CD1c-positive myeloid dendritic cell (primary cell): ENCODE measurements around the gene SHROOM1.
A peak's percentile ranks its signal among the peaks of the same experiment; 100 is the strongest.

ENCODE experiments used
- DNase-seq: peaks from one replicate; pipeline ENCODE4 v3.0.0-alpha.2; 2016; ENCODE audit errors: extremely low spot score

The SHROOM1 gene

DNA sequence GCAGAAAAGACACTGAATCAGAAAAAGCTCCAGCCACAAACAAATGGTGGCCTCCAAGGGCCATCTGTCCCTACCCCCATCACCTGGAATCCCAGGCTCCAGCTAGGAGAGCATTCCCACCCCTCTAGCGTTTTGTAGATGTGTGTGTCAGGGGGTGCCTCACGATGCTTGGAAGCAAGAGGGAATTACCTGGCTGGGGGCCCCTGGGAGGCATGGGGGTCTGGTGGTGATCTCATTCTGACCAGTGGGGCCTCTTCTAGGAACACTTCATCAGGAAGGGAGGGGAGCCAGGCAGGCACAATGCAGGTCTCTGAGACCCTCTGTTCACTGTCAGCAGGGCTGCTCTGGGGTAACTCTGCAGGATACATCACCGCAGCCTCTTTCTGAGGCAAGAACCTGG is 6.0 kb downstream of the SHROOM1 start:
- no peak for DNase-seq

DNA sequence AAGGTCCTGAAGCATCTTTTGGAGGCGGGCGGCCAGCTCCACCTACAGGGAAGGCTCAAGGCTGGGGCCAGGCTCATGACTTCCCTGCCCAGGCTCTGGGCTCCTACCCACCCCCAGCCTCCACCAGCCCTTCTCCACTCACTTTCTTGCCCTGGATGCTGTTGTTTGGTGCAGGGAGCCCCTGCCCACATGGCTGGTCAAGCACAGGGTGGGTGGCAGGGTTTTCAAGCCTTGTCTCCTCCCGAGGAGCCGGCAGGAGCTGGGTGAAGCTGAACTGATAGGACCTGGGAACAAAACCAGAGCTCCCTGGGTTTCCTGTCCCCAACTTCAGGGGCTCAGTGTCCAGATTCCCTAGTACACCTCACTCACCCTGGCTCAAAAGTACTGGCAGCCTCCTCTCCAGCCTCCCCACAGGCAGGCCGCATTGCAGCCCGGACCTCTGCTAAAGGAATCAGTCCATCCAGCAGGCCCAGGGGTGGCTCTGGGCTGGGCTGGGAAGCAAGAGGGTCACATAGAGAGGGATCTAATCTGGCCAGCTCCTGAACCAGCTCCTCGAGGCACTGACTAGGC is 6.9 kb downstream of the SHROOM1 start:
- no peak for DNase-seq

DNA sequence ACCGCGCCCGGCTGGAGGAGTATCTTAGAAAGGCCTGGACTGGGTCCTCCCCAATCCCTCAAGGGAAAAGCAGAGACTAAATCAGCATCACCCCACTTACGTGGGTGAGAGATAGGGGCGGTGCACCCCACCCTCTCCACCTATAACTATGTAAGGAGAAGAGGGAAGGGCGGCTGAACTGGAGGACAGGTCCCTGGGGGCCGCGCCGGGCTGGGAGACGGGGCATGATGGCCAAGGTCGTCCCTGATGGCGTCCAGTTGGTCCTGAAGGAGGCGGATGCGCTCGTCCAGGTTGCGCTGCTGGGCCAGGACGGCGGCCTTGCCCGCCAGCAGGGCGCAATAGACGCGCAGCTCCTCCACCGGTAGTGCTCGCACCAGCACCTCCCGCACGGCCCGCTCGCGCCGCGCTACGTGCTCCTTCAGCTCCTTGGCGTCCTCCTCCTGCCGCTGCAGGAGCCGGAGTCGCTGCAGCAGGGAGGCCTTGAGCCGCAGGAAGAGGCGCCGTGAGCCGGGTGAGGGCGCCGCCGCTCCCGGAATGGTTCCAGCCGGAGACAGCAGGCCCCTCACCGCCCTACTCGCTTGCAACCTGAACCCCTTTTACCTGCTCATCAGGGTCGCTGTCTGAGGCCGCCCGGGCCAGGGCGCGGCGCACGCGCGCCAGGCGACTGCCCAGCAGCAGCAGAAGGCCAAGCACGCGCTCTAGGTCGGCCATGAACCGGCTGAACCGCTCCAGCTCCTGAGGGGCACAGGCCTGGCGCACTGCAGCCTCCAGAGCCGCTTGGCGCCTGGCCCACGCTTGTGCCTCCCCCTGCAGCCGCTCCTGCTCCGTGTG is 7.6 kb downstream of the SHROOM1 start:
- DNase-seq, result no peak

DNA sequence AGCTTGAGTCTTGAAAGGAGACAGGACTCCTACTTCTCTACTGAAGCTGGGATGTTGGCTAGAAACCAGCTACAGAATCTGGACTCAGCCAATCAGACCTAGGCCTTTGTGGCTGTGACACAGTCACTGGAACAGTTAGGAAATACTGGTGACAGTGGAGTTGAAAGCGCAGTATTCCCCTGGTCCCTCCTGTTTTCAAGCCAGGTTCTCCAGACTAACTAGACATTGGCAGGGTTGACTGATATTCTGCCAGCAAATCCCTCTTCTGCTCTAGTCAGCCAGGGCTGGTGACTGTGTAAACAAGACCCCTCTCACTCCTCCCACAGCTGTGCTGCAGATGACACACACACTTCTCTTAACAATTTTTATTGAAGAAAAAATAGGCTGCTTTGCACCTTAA is 8.7 kb downstream of the SHROOM1 start:
- no peak for DNase-seq

DNA sequence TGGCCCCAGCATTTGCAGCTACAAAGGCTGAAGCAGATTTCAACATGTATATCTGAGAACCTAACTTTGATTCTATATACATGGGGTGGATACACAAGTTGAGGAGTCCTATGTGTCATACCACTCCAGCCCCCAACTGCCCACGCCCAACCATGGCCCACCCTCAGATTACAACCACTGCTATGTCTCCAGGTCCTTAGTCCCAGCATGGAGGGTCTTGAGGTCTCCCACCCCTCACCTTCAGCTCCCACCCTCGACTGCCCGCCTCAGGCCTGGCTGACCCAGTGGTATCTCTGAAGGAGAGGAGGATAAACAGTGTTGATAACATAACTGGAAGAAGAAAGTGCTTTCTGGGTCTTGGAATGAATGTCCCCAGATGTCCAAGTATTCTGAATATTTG is 9.1 kb downstream of the SHROOM1 start:
- no peak for DNase-seq

DNA sequence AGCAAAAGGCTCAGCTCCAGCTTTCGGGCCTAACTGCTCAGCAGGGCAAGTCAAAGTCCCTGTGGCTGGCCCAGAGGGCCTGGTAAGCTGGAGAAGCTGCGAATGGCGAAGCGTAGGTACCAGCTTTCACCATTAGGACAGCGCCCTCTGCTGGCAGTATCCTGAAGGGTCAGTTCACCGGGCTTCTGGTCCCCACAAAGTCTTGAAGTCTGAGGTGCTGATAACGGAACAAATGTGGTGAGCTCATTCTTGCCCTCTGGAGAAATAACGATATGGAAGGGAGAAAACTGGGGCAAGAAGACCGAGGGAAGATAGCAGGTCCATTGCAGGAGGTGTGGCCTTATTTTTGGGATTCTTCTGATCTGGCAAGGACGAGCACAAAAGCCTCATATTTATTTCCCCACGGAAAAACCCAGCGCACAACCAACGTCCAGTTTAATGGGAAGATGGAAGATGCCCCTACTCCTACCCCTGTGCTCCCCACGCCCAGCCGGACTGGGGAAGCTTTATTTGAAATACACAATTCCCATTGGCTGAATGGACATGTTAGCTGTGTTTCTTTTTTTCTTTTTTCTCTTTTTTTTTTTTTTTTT is 10.2 kb downstream of the SHROOM1 start:
- DNase-seq, result peak; percentile 93

DNA sequence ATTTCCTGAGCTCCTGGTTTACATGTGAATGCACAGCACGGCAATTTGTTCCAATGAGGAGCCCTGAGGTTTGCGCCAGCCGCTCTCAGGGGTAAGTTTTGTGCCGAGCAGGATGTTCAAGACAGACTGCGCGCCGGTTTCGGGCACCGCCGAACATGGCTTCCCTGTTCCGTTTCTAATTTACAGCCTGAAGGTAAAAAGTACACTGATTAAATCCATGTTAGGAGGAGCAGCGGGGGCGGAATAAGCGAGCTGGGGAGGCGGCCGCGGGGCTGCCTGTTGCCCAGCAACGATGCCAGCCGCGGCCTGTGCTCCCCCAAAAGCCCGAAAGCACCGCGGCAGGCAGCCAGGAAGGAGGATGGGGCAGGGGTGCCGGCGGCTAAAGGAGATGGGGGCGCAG is 11.0 kb downstream of the SHROOM1 start:
- DNase-seq, result no peak

DNA sequence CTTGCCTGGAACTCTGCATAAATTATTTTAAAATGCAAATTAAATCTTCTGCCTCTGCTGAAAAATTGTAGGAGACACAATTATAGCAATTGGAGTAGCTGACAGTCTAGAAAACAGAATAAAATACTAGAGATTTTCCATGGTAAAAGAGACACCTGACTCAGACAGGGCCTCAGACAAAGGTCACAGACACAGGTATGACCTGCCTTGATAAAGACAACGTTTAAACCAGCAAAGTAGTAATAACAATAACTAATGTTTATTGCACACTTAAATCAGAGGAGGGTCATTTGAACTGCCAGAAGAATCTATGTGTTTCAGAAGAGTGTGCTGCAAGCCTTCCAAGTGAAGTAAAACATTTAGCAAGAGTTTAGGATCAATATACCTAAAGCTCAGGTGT is 13.4 kb downstream of the SHROOM1 start:
- no peak for DNase-seq

DNA sequence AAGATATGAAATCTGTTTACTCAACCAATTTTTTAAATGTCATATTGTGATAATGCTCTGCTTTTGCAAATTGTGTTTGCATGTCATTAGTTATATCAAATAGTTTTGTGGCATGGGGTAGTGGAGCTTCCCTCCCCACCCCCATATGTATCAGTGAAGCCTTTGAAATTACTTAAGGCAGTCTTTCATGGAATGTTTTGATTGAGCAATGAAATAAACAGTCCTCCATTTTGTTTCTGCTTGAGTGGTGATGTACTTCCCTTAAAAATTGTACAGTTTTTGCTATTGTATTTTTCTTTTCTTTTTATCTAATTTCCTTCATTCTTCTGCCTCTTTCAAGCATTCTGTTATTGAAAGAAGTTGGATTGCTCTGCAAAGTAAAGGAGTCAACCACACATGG is 13.9 kb downstream of the SHROOM1 start:
- no peak for DNase-seq

DNA sequence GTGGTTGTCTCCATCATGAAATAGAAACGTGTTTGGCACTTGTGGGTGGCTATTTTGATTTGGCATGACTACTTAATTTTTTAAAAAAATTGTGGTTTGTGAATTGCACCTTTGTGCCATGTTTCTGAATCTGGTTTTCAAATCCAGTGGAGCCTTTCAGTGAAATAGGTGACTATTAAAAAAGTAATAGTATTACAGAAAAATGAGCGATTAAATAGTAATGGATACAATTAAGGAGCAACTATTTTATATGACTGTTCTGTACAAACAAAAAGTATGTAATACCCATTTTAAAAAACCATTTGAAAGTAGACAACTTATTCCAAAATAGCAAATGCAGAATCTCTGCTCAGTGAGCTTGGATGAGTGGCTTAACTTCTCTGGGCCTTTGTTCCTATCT is 14.4 kb downstream of the SHROOM1 start:
- DNase-seq, result no peak

DNA sequence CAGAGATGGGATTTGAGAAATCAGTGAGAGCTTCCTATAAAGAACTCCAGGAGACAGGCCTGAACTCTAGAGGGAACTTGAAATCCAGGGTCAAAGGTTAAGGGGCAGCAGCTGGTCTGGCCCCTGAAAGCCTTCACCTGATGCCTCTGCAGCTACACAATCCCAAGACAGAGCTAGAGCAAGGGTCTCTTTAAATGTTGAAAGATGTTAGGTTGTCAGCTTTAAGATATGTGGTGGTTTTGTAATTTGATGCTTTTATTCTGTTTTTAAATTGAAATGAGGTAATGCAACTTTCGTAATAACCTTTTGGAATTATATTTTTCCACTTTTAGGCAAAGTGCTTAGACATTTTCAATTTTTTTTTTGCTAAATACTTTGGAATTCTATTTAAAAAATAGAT is 15.0 kb downstream of the SHROOM1 start:
- DNase-seq, result no peak

DNA sequence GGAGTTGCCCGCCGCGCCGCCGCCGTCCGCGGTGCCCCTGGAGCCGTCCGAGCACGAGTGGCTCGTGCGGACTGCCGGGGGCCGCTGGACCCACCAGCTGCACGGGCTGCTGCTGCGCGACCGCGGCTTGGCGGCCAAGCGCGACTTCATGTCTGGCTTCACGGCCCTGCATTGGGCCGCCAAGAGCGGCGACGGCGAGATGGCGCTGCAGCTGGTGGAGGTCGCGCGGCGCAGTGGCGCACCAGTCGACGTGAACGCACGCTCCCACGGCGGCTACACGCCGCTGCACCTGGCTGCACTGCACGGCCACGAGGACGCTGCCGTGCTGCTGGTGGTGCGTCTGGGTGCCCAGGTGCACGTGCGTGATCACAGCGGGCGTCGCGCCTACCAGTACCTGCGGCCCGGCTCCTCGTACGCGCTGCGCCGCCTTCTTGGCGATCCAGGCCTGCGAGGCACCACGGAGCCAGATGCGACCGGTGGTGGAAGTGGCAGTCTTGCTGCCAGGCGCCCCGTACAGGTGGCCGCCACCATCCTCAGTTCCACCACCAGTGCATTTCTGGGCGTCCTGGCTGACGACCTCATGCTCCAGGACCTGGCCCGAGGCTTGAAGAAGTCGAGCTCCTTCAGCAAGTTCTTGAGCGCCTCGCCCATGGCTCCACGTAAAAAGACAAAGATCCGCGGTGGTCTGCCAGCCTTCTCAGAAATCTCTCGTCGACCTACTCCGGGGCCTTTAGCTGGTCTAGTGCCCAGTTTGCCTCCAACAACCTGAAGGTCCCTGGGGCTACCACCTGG is 15.7 kb downstream of the SHROOM1 start:
- DNase-seq, result no peak

DNA sequence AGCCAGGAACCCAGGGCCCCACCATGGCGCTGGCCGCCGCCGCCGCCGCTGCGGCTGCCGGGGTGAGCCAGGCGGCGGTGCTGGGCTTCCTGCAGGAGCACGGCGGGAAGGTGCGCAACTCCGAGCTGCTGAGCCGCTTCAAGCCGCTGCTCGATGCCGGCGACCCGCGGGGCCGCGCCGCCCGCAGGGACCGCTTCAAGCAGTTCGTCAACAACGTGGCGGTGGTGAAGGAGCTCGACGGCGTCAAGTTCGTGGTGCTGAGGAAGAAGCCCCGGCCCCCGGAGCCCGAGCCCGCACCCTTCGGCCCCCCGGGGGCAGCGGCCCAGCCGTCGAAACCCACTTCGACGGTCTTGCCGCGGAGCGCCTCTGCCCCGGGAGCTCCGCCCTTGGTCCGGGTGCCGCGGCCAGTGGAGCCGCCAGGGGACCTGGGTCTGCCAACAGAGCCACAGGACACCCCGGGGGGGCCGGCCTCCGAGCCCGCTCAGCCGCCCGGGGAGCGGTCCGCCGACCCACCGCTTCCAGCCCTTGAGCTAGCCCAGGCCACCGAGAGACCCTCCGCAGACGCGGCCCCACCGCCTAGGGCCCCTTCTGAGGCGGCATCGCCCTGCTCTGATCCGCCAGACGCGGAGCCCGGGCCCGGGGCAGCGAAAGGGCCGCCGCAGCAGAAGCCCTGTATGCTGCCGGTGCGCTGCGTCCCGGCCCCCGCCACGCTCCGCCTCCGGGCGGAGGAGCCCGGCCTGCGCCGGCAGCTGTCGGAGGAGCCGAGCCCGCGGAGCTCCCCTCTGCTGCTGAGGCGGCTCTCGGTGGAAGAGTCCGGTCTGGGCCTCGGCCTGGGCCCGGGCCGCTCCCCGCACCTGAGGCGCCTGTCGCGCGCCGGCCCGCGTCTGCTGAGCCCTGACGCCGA is 16.6 kb downstream of the SHROOM1 start:
- no peak for DNase-seq

DNA sequence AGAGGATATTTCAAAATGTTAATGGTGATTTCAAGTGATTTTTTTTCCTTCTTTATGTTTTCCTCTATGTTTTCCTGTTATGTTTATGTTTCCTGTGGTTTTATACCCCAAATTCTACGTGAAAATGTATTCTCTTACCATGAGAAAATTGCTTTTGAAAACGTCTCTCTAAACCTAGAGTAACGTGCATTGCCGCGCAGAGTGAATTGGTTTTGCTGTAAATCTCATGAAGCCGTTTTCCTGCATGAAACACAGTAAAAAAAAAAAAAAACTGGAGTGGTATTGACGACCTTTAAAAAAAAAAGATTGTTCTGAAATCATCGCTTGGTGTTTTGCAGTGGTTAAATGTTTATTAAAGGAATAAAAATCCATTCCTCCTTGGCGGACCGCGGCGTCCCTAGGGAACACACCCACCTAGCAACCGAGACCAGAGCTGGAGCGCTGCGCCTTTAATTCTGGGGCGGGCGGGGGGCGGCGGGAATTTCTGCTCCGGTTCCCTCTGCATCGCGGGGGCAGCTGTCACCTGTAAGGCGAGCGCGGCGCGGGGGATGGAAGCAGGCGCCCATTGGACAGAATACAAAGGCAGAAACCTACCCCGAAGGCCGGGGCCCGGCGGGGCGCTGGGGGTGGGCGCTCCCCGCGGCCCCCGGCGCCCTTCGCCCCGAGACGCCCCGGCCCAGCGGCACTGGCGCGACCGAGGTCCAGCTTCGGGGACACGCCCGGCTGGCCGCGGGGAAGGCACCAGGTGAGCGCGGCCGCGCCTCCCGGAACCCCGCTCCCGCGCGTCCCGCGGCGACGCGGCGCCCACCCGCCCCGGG is 17.5 kb downstream of the SHROOM1 start, which contains the start of gene SOWAHA:
Gene SOWAHA, plus strand, starts transcription at position 522 of the 818 bp plus-strand sequence. CDS start 320 bp downstream, outside the sequence.
- no peak for DNase-seq

DNA sequence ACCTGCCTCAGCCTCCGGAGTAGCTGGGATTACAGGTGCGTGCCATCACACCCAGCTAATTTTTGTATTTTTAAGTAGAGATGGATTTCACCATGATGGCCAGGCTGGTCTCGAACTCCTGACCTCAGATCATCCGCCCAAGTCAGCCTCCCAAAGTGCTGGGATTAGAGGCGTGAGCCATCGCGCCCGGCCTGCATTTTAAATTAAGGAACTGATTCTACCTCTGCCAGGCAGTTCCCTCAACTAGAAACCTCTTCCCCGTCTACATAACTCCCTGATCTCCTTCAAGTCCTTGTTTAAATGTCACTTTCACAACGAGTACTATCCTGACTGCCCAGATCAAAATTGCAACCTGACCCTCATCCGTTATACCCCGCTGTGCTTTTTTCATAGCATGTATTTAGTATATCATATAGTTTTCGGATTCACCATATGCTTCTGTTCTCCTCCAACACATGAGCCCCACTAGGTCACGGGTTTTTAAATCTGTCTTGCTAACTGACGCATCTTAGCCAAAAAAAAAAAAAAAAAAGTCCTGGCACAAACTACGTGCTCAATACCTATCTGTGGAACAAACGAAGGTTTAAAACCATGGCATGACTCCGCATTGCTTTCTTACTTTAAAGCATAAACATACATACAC is 18.2 kb downstream of the SHROOM1 start:
- DNase-seq, result peak; percentile 75

DNA sequence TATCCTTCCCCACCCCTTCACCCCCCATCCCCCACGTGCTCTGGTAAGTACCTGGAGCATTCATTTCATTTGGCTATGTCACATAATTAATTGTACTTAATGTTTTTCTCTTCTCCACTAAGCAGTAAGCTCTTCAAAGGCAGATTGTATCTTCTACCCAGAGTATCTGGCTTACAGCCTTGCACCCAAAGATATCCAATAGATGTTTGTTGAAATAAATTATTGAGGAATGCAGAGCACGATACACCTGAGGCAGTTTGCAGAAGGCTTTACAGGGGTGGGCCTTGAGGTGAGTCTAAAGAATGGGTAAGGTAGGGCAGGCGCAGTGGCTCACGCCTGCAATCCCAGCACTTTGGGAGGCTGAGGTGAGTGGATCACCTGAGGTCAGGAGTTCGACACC is 19.8 kb downstream of the SHROOM1 start:
- no peak for DNase-seq

DNA sequence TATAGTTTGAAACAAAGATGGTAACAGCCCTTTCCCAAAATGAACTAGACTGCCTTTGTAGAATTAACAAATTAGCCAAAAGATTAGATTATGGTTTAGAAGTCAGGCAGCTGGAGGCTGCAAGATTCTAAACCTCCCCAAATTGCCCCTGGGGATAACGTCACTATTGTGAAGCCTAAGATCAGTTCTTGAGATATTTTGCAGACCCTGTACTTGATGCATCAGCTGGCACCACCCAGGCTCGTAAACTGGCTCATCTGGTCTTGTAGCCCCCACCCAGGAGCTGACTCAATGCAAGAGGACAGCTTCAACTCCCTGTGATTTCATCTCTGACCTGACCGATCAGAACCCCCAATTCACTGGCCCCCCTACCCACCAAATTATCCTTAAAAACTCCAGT is 21.6 kb downstream of the SHROOM1 start:
- no peak for DNase-seq

DNA sequence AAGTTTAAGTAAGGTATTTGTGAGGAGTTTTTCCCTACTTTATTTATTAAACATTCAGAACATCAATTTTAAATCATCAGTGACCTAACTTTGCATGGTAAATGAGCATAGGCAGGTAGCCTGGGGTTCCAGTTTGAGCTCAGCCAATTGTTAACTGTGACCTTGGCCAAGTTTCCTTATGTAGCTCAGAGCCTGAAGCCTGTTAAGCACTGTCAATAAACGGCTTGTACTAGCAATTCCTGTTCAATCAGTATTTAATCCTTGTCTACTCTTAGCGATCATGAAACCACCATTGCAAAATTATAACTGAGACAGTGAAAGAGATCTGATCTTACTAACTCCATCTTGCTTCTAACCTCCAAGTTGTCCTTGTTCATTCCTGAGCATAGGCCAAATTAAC is 22.0 kb downstream of the SHROOM1 start:
- DNase-seq, result no peak

DNA sequence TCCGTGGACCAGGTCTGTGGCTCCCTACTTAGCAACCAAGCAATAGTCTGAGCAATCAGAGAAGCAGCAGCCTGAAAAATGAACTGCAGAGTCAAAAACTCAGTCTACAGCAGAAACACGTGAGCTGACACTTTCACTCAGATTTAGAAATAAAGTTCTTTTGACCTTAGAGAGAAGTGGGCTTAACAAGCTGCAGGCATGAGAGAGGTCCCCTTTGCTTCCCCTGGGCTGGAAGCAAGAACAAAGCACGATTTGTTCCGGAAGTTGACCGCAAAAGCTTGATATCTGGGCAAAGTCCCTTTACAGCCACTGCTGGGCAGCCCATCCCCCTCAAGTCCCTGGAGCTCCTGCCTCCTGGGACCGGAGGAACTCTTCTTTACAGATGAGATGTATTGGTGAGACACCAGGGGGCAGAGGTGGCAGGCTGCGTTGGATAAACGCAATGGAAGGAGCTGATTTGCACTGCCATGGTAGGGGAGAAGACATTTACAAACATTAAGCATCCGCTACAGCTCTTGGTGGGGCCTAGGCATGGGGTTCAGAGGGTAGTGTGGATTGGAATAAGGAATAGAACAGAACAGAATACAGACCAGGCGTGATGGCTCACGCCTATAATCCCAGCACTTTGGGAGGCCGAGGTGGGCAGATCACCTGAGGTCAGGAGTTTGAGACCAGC is 23.1 kb downstream of the SHROOM1 start:
- DNase-seq, result no peak
